NB4 (cell line): ENCODE data around the gene MKRN2OS.

Experiments
- DNase-seq: peaks from one replicate; pipeline ENCODE4 v3.0.0; 2010; ENCODE audit warnings: low read depth
- H3K4me3 ChIP-seq: one replicate; pipeline ENCODE4 v1.5.1; 2011; ENCODE audit warnings: mild to moderate bottlenecking, low read depth, low read length, moderate library complexity
- CTCF ChIP-seq: IDR thresholded peaks from one replicate; pipeline ENCODE4 v1.5.1; 2012; ENCODE audit warnings: low read depth, low read length
- MAX ChIP-seq: IDR thresholded peaks from 2 replicates; pipeline ENCODE4 v1.6.1; 2011; ENCODE audit warnings: low read depth, low read length
- MYC ChIP-seq: IDR thresholded peaks from 2 replicates; pipeline ENCODE4 v1.6.1; 2011; ENCODE audit warnings: low read depth, low read length
- POLR2A ChIP-seq: IDR thresholded peaks from 2 replicates; pipeline ENCODE4 v1.6.1; 2011; ENCODE audit warnings: mild to moderate bottlenecking; ENCODE audit not compliant: insufficient read length; ENCODE audit errors: extremely low read depth

MKRN2OS gene

GRCh38 chr3:12588039-12589009 lies 43.0 kb upstream of the MKRN2OS start:
- no peak for TF ChIP-seq MAX
- no peak for TF ChIP-seq MYC
- TF ChIP-seq POLR2A = no peak
- TF ChIP-seq CTCF = no peak
- H3K4me3 ChIP-seq = no peak overlapping the region
- DNase-seq = no peak

GRCh38 chr3:12586403-12586802 lies 41.1 kb upstream of the MKRN2OS start:
- no peak for DNase-seq
- no peak overlapping the region for H3K4me3 ChIP-seq
- no peak for TF ChIP-seq MAX
- TF ChIP-seq MYC = no peak
- TF ChIP-seq CTCF = no peak
- TF ChIP-seq POLR2A = no peak

- H3K4me3 ChIP-seq = no peak overlapping the region
- no peak for TF ChIP-seq MYC
- DNase-seq = no peak
These were observed 40.7 kb upstream of the MKRN2OS start for GRCh38 chr3:12585970-12586369.

GRCh38 chr3:12585181-12585580 lies 39.9 kb upstream of the MKRN2OS start:
- no peak for DNase-seq
- no peak for TF ChIP-seq POLR2A
- no peak for TF ChIP-seq MAX
- TF ChIP-seq MYC = no peak
- TF ChIP-seq CTCF = no peak

GRCh38 chr3:12584083-12584482 lies 38.8 kb upstream of the MKRN2OS start:
- TF ChIP-seq POLR2A (no peak), MAX (no peak), MYC (no peak), CTCF (no peak)
- H3K4me3 ChIP-seq = no peak overlapping the region
- no peak for DNase-seq

More at GRCh38 chr3:12585181-12585580, 39.9 kb upstream of the MKRN2OS start:
- no peak overlapping the region for H3K4me3 ChIP-seq

- TF ChIP-seq POLR2A (no peak), MYC (no peak)
- no peak for DNase-seq
These were observed 38.0 kb upstream of the MKRN2OS start for GRCh38 chr3:12583280-12583679.

GRCh38 chr3:12582730-12583129 lies 37.4 kb upstream of the MKRN2OS start:
- no peak overlapping the region for H3K4me3 ChIP-seq
- no peak for DNase-seq
- TF ChIP-seq CTCF (no peak), MYC (no peak), MAX (no peak), POLR2A (no peak)

More at GRCh38 chr3:12583280-12583679, 38.0 kb upstream of the MKRN2OS start:
- H3K4me3 ChIP-seq = no peak overlapping the region
